Fibroblast of pulmonary artery (primary cell): Measurements from ENCODE around the gene HSPD1.
A peak's percentile ranks its signal among the peaks of the same experiment; 100 is the strongest.

Experiments used
- DNase-seq: peaks from one replicate; pipeline ENCODE4 v3.0.0-alpha.2; 2010; ENCODE audit warnings: low read depth
- H3K4me3 ChIP-seq: replicated peaks from 2 replicates; pipeline ENCODE4 v1.5.1; 2011; ENCODE audit warnings: low read depth, mild to moderate bottlenecking, control low read depth, low read length, moderate library complexity
- CTCF ChIP-seq: IDR thresholded peaks from 2 replicates; pipeline ENCODE4 v1.5.1; 2011; ENCODE audit warnings: mild to moderate bottlenecking, control low read depth, low read length, inconsistent platforms; ENCODE audit errors: missing control alignments

Gene HSPD1

GRCh38 chr2:197504512-197504911 lies 4.9 kb upstream of the HSPD1 start:
- H3K4me3 ChIP-seq: no peak overlapping the region
- no peak for TF ChIP-seq CTCF
- DNase-seq: no peak

- no peak for TF ChIP-seq CTCF
- no peak overlapping the region for H3K4me3 ChIP-seq
- no peak for DNase-seq
These were observed 4.4 kb upstream of the HSPD1 start for GRCh38 chr2:197504000-197504399.

GRCh38 chr2:197502685-197503084 lies 3.0 kb upstream of the HSPD1 start:
- H3K4me3 ChIP-seq: no peak overlapping the region
- DNase-seq: no peak
- TF ChIP-seq CTCF: no peak

GRCh38 chr2:197502201-197502600 lies 2.6 kb upstream of the HSPD1 start:
- peak overlapping the region; percentile 0 for H3K4me3 ChIP-seq
- DNase-seq: no peak

GRCh38 chr2:197500503-197501131 lies 977 bp upstream of the HSPD1 start:
- TF ChIP-seq CTCF: no peak
- peak overlapping the region; percentile 93 for H3K4me3 ChIP-seq
- DNase-seq: peak; percentile 20

More at GRCh38 chr2:197502201-197502600, 2.6 kb upstream of the HSPD1 start:
- TF ChIP-seq CTCF: no peak

- TF ChIP-seq CTCF: no peak
These were observed 575 bp downstream of the HSPD1 start for GRCh38 chr2:197498937-197499593.

More at GRCh38 chr2:197498937-197499593, 575 bp downstream of the HSPD1 start:
- H3K4me3 ChIP-seq: peak overlapping the region; percentile 93
- DNase-seq: peak; percentile 51
